Neural cell (in vitro differentiated cells): ENCODE data around the gene LPIN1.

Experiments
- CTCF ChIP-seq: fragments of 450-650 bp; IDR thresholded peaks from 2 replicates; pipeline ENCODE4 v1.5.1; 2014; ENCODE audit warnings: antibody characterized with exemption, mild to moderate bottlenecking, moderate library complexity; ENCODE audit not compliant: poor library complexity, severe bottlenecking
- EP300 ChIP-seq: fragments of 450-650 bp; conservative IDR thresholded peaks from 2 replicates; pipeline ENCODE4 v1.6.1; 2014; ENCODE audit warnings: antibody characterized with exemption, mild to moderate bottlenecking, moderate library complexity; ENCODE audit not compliant: poor library complexity, severe bottlenecking
- EZH2 ChIP-seq: fragments of 200-600, 300-800 bp; shearing (Covaris generic), sonication (generic); IDR thresholded peaks from 2 replicates; pipeline ENCODE4 v1.6.1; 2014; ENCODE audit warnings: antibody characterized with exemption, low read length, borderline replicate concordance, mild to moderate bottlenecking; ENCODE audit not compliant: insufficient read depth, poor library complexity, severe bottlenecking
- MXI1 ChIP-seq: fragments of 450-650 bp; conservative IDR thresholded peaks from 2 replicates; pipeline ENCODE4 v1.6.1; 2014; ENCODE audit warnings: antibody characterized with exemption, mild to moderate bottlenecking; ENCODE audit not compliant: poor library complexity, severe bottlenecking
- POLR2AphosphoS5 ChIP-seq: IDR thresholded peaks from 2 replicates; pipeline ENCODE4 v1.6.1; 2012
- RAD21 ChIP-seq: fragments of 450-650 bp; conservative IDR thresholded peaks from 2 replicates; pipeline ENCODE4 v1.6.1; 2014; ENCODE audit warnings: antibody characterized with exemption, mild to moderate bottlenecking, moderate library complexity
- REST ChIP-seq: IDR thresholded peaks from 2 replicates; pipeline ENCODE4 v1.6.1; 2012; ENCODE audit warnings: borderline replicate concordance
- SMC3 ChIP-seq: fragments of 450-650 bp; conservative IDR thresholded peaks from 2 replicates; pipeline ENCODE4 v1.6.1; 2014; ENCODE audit warnings: antibody characterized with exemption, mild to moderate bottlenecking, moderate library complexity; ENCODE audit not compliant: poor library complexity
- TAF1 ChIP-seq: IDR thresholded peaks from 2 replicates; pipeline ENCODE4 v1.6.1; 2012; ENCODE audit warnings: low read depth

- TF ChIP-seq EP300 (no peak), CTCF (no peak), MXI1 (no peak), EZH2 (no peak), REST (no peak), POLR2AphosphoS5 (no peak), SMC3 (no peak), RAD21 (no peak), TAF1 (no peak)
These were observed 41.6 kb downstream of the LPIN1 start for GRCh38 chr2:11787991-11788390.
